Esophagus squamous epithelium (tissue), 4 donors: ENCODE results near the gene SMAD4.

Source experiments
- POLR2A ChIP-seq, 4 donors: fragments of 450-650 bp; IDR thresholded peaks; one replicate each; pipeline ENCODE4 v1.6.1; 2017; ENCODE audit warnings: antibody characterized with exemption in 4 of 4, mild to moderate bottlenecking in 4 of 4, moderate library complexity in 3 of 4
- TF ChIP-seq, protein P1 (sequence below), 6 experiments: fragments of 450-650 bp in 4 of 6; fragments of 200-600 bp in 2 of 6; sonication (generic) in 2 of 6; IDR thresholded peaks; one replicate each; pipeline ENCODE4 v1.5.1; 2016 to 2019; ENCODE audit warnings: antibody characterized with exemption in 6 of 6, mild to moderate bottlenecking in 4 of 6, moderate library complexity in 4 of 6

- TF ChIP-seq, protein P1, sequence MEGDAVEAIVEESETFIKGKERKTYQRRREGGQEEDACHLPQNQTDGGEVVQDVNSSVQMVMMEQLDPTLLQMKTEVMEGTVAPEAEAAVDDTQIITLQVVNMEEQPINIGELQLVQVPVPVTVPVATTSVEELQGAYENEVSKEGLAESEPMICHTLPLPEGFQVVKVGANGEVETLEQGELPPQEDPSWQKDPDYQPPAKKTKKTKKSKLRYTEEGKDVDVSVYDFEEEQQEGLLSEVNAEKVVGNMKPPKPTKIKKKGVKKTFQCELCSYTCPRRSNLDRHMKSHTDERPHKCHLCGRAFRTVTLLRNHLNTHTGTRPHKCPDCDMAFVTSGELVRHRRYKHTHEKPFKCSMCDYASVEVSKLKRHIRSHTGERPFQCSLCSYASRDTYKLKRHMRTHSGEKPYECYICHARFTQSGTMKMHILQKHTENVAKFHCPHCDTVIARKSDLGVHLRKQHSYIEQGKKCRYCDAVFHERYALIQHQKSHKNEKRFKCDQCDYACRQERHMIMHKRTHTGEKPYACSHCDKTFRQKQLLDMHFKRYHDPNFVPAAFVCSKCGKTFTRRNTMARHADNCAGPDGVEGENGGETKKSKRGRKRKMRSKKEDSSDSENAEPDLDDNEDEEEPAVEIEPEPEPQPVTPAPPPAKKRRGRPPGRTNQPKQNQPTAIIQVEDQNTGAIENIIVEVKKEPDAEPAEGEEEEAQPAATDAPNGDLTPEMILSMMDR (IDR thresholded peaks at IDR 0.05): no peak
- no peak for TF ChIP-seq POLR2A (IDR thresholded peaks at IDR 0.05)
Observed at GRCh38 chr18:51006061-51006818, 23.8 kb upstream of the SMAD4 start.
